ENCODE data around the gene TIGD1.

DNA sequence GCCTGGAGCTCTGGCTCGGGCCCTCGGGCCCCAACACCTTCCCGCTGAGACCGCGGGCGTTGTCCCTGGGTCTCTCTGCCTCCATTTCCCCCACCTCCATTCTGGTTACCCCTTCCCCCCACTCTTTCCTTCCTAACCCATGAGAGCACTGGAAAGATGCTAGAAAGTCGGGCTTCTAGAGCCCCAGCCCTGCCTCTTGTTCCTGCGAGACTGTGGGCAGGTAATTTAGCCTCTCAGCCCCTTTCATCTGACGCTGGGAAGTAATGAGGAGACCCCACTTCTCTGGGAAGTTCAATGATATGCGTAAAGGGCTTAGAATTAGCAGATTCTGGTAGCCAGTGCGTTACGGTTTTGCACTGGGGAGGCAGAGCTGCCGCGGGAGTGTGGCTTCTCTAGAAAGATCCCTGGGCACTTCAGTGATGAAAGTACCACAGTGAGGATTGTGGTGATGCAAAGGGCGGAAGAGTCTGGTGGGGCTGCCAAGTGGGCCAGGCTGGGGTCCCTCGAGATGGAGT, 46.5 kb downstream of the TIGD1 start:
- TF ChIP-seq, protein P1, sequence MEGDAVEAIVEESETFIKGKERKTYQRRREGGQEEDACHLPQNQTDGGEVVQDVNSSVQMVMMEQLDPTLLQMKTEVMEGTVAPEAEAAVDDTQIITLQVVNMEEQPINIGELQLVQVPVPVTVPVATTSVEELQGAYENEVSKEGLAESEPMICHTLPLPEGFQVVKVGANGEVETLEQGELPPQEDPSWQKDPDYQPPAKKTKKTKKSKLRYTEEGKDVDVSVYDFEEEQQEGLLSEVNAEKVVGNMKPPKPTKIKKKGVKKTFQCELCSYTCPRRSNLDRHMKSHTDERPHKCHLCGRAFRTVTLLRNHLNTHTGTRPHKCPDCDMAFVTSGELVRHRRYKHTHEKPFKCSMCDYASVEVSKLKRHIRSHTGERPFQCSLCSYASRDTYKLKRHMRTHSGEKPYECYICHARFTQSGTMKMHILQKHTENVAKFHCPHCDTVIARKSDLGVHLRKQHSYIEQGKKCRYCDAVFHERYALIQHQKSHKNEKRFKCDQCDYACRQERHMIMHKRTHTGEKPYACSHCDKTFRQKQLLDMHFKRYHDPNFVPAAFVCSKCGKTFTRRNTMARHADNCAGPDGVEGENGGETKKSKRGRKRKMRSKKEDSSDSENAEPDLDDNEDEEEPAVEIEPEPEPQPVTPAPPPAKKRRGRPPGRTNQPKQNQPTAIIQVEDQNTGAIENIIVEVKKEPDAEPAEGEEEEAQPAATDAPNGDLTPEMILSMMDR (IDR thresholded peaks at IDR 0.05) = no peak
- TF ChIP-seq EP300 (IDR thresholded peaks at IDR 0.05) = no peak
